GM19468 (cell line): ENCODE results near the gene TEDC1.

Experiments used
- ATAC-seq: cut with Tn5 transposase; IDR thresholded peaks from one replicate; pipeline ENCODE4 v1.9.1; 2021; ENCODE audit warnings: mild to moderate bottlenecking, moderate library complexity, moderate number of reproducible peaks; ENCODE audit not compliant: unreplicated experiment; ENCODE audit errors: extremely low read depth

The TEDC1 gene, protein sequence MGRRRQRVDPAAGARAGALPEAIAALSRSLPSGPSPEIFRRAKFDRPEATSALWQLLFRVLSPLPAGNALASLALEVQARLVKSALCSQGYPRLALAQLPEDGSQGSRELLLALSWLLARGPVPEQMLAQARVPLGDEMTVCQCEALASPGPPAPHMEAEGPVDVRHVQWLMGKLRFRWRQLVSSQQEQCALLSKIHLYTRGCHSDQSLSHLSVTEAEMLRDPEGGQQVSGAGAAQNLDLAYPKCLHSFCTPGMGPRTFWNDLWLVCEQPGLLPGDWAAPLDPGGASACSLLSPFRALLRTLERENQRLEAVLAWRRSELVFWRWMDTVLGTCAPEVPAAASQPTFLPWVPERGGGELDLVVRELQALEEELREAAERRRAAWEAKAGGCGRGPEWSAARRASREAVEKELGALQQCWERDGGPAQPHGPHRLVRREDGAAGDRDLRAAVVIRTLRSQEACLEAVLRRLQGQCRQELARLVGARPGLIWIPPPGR

DNA sequence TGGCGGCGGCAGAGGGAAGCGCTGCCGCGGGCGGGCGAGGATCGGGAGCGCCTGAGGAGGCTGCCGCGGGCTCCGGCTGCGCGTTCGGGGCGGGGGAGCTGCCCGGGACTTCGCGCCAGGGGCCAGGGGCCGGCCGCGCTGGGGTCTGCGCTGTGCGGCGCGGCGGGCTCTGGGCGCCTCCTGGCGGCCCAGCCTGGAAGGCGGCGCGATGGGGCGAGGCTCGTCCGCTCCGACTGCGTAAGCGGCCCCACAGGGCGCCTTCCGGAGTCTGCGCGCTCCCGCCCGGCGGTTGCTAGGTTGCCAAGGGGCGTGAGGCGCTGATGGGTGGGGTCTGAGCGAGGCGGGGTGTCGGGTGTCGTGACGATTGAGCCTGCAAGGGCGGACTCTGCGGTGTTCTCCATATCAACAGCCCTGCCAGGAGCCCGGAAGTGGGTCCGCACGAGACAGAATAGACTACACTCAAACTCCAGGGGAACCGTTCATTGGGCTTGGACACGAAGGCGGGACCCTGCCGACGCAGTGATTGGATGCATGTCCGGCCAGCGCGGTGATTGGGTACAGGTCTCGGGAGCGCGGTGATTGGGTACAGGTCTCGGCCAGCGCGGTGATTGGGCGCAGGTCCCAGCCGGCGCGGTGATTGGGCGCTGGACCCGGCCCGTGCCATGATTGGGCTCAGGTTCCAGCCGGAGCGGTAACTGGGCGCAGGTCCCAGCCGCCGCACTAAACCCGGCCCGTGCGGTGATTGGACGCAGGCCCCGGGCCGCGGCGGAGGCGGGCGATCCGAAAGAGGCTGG, at the start of gene TEDC1:
TSS of gene TEDC1 (plus strand) at position 675 of the 794 bp plus-strand sequence. CDS start 130 bp downstream, outside the sequence.
- peak; percentile 69 for ATAC-seq

GRCh38 chr14:105442125-105442524, 48.9 kb upstream of the TEDC1 start:
- ATAC-seq = no peak

DNA sequence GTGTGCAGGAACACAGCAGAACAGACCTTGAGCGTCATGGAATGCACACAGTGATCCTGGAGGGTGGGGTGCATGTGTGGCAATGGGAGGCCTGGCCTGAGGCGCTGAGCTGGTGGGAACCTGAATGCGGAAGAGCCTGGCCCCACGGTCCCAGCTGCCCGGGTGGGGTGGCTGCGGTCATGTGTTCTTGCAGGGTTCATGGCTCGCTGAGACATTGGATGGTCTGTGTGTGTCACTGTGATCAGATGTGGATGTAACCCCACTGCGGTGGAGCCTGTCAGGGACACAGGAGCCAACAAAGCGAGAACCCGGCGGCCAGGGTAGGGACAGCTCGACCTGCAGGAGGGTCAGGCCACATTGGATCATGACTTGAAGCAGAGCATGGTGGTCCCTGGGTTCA, 48.2 kb upstream of the TEDC1 start:
- ATAC-seq = no peak

DNA sequence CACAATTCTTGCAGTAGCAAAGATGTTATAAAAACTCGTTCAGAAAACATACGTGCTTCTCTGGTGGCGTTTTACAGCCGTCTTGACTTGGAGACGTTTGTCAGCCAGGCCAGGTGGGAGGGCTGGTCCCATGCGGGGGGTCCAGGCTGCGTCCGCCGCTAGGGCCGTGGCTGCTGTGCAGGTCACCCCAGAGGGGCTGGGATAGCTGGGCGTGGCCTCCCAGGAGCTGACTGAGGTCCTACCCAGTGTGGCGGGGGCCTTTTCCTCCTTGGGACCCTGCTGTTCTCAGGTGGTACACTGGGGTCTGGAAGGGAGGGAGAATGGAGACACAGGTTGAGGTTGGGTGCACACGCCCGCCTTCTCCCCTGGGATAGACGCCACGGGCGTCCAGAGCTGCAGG, 46.2 kb upstream of the TEDC1 start:
- ATAC-seq = no peak

- ATAC-seq = no peak
These were observed 45.8 kb upstream of the TEDC1 start for GRCh38 chr14:105445290-105445689.

GRCh38 chr14:105445901-105446845, 44.9 kb upstream of the TEDC1 start:
- no peak for ATAC-seq

DNA sequence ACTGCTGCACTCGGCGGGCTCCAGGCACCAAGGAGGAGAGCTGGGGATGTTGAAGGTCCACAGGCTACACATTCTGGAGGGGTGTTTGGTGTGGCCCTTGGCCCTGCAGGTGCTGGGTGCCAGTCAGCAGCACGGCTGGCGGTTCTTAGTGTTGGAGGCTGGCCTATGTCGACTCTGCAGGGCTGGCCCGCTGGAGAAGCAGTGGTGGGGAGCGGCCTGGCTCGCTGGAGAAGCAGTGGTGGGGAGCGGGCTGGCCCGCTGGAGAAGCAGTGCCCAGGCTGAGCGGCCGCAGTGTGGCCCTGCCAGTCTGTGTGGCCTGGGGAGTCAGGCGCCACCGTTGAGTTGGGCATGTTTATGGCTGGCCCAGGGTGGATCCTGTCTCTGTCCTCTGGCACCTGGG, 44.1 kb upstream of the TEDC1 start:
- no peak for ATAC-seq

DNA sequence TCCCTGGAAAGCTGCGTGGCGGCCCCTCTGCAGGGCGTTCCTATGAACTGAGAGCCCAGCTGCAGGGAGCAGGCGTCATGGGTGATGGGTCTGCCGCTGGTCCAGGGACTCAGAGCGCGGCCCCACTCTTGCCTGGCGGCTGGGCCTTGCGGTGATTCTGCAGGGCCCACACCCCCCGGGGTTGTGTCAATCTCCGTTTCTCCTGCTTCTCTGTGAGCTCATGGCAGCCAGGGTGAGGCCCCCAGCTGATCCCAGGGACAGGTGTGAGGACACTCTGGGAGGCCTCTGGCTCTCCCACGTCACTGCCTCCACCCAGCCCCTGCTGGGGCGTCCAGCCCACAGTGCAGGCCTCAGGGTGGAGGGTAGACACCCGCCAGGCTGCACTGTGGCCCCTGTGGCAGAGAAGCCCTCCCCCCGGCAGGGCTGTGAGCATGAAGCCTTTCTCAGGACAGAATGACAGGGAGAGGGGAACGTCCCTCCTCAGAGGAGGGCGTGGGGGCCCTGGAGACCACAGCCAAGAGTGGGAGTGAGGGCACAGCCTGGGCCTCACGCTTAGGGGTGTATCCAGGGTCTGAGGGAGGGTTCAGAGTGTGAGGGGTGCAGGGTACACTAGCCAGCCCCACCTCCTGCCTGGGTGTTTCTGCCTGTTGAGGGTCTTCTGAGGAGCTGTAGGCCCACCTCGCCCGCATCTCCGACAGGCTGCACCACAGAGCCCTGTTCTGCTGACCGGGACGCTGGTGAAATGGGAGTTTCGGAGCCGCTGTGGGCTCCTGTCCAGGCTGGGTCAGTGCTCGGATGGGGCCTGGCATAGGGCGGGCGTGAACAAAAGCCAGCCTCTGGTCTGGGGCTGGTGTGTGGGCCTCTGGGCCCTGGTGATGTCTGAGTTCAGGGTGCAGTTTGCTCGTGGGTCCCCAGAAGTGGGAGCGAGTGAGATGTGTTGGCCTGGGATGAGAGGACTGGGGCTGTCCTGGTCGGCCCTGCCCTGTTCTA, 43.1 kb upstream of the TEDC1 start:
- no peak for ATAC-seq

- ATAC-seq = no peak
These were observed 42.3 kb upstream of the TEDC1 start for GRCh38 chr14:105448706-105449111.

GRCh38 chr14:105449276-105450122, 41.5 kb upstream of the TEDC1 start:
- no peak for ATAC-seq

DNA sequence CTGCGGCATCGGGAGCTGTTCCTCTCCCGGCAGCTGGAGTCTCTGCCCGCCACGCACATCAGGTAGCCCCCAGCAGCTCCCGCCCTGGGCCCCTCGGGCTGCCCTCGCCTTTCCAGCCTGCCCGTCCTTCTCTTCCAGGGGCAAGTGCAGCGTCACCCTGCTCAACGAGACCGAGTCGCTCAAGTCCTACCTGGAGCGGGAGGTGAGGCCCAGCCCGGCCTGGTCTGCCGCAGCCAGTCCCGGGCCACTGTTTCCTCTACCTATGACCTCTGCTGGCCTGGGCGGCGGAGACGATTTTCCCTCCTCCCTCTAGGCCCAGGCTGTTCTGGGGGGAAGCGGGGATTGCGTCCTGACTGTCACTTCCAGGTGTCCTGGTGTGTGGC, 40.9 kb upstream of the TEDC1 start:
- no peak for ATAC-seq

- ATAC-seq = no peak
These were observed 40.0 kb upstream of the TEDC1 start for GRCh38 chr14:105450864-105451720.

- ATAC-seq = no peak
These were observed 38.1 kb upstream of the TEDC1 start for GRCh38 chr14:105452963-105453362.

DNA sequence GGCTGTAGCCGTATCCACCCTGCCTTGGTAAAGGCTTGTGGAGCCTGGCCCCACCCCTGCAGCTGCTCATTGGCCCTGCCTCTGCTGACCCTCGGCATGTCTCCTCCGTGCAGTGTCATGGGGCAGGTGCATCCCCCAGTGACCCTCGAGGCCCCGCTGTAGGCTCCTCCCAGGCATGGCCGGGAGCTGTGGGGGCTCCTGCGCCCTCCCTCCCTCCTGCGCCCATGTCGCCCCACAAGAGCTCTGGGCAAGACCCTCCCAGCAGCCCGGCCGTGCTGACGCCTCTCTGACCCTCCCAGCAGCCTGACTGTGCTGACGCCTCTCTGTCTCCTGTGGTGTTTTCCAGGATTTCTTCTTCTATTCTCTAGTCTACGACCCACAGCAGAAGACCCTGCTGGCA, 37.2 kb upstream of the TEDC1 start:
- no peak for ATAC-seq

GRCh38 chr14:105455086-105455640, 35.9 kb upstream of the TEDC1 start:
- no peak for ATAC-seq

DNA sequence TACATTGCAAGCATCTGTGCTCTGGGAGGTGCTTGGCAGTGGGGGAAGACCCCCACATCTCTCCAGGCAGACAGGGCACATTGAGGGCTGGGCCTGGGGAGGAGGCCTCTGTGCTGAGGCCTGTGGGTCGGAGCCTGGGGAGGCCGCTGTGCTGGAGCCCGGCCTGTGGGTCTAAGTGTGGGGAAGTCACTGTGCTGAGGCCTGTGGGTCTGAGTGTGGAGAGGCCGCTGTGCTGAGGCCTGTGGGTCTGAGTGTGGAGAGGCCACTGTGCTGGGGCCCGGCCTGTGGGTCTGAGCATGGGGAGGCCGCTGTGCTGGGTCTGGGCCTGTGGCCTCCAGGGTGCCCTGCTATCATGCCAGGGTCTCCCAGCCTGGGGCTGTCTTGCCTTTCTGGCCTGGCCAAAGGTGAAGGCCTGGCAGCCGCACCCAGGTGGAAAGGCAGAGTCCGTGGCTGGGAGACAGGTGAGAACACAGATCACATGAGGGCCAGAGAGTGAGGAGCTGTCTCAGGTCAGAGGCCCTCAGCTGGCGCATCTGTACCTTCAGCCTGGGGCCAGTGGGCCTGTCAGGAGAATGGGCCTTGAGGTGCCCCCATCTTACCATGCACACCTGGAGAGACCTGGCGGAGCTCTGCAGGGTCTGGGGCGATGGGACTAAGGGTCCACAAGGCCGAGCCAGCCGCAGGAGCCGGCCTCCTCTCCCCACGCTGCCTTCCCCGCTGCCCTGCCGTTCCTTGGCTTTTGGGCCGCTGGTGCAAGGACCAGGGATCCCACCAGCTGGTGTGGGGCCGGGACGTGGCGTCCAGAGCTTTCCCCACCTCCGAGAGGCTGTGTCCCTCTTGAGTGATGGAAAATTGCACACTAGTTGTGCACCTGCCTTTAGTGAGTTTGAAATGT, 35.0 kb upstream of the TEDC1 start:
- ATAC-seq = no peak
